Frontal cortex (tissue), 4 donors: ENCODE results near the gene ELOVL3. TPM values are rescaled to one million over a fixed set of nuclear protein-coding genes. Genes with fewer than 3 reads are reported as not detected.
"Not testable (repeated sequence)": the region's sequence is repeated elsewhere in the genome, so short reads cannot be mapped to it uniquely, and the experiment has no call there.

Experiments
- DNase-seq, 2 donors: peaks; one replicate each; pipeline ENCODE4 v3.0.0; 2012; ENCODE audit warnings: low spot score in 2 of 2
- FAIRE-seq: peaks from 2 replicates; lab custom pipeline; 2012; peaks lifted over from hg19 to GRCh38; lab: Jason Lieb, UNC
- total RNA-seq: library from RNA; depleted of rRNA; stranded (reverse); fragments of >200 nt; gene quantifications from one replicate; pipeline ENCODE4 v1.2.3, GENCODE V29; 2014
- donor health status: control.
- donor health status: control.
- donor health status: control.

Gene ELOVL3, protein sequence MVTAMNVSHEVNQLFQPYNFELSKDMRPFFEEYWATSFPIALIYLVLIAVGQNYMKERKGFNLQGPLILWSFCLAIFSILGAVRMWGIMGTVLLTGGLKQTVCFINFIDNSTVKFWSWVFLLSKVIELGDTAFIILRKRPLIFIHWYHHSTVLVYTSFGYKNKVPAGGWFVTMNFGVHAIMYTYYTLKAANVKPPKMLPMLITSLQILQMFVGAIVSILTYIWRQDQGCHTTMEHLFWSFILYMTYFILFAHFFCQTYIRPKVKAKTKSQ
- not detected for total RNA-seq

DNA sequence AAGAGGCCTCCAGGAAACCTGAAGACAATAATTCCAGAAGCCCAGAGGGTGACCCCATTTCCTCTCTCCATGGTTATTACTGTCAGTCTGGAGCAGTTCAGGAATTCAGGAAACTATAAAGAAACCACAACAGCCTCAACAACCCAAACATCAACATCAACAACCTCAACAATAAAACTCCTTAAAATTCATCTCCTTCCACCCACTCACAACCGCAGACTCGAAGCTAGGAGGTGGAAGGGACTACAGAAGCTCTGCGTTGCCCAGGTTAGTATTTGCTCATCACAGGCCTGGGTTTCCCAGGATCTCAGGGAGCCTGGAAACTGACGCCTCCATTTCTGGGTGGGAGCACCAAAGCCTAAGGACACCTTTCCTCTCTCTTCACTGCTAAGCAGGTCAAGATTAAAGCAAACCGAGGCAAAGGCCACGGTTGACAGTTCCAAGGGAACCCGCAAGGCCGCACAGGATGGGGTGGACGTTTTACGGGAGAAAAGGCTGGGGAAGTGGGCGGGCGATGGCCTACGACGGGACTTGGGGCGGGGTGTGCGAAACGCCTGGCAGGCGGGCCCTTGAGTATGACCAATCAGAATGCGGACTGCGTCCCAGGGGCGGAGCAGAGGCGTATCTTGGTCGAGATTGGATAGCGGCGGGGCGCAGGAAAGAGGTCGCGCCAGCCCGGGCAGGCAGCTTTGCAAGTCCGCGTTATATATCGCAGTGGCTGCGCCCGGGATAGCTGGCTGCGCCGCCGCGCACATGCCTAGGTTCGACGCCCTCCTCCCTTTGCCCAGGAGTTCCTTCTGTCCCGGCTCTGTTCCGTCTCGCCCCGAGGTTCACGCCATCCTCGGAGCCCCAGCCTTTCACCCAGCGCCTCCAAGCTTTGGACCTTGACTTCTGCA lies at the start of gene ELOVL3:
Gene ELOVL3, plus strand, starts transcription at position 654 of the 896 bp plus-strand sequence. CDS start 250 bp downstream, outside the sequence.
- no peak for FAIRE-seq
- peak; percentile 88 to 96 for DNase-seq

DNA sequence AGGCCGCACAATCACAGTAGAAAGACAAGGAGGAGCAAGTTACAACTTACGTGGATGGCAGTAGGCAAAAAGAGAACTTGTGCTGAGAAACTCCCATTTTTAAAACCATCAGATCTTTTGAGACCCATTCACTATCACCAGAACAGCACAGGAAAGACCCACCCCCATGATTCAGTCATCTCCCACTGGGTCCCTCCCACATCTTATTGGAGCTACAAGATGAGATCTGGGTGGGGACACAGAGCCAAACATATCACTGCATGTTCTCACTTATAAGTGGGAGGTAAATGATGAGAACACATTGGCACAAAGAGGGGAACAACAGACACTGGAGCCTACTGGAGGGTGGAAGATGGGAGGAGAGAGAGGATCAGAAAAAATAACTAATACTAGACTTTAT lies 41.5 kb upstream of the ELOVL3 start:
- no peak for DNase-seq
- FAIRE-seq = no peak

DNA sequence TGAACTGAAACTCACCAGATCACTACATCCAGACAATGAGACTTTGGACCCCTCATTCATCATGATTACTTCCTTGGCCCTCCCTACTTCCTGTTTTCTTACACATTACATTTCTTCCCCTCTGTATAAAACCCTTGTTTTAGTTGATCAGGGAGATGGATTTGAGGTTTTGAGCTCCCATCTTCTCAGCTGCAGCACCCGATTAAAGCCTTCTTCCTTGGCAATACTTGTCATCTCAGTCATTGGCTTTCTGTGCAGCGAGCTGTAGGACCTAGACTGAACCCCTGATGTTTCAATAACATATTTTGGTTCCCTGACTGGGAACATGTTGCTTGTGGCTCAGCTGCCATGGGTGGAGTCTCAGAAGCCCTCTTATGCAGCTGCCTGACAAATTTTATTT lies 40.8 kb upstream of the ELOVL3 start:
- DNase-seq (no peak), FAIRE-seq (no peak)

DNA sequence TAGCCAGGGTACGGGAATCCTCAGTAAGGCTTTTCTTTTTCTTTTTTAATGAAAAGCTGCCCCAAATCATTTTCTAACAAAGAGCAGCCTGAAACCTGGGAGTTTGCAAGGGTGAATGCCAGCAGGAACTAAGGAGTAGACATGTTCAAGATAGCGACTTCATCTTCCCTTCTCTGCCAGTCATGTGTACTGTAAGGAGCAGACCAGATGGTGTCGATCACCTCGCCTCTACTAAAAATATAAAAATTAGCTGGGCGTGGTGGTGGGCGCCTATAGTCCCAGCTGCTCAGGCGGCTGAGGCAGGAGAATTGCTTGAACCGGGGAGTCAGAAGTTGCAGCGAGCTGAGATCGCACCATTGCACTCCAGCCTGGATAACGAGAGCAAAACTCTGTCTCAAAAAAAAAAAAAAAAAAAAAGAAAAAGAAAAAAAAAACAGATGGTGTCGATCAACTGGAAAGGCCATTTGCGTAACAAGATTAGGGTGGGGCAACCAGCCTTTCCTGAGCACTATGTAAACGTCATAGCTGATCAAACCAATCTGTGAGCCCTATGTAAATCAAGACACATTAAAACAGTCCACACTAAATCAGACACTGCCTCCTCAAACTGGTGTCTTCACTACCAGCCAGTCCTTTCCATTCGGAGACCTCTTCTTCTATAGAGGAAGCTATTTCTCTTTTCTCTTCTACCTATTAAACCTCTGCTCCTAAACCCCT lies 40.1 kb upstream of the ELOVL3 start:
- no peak for DNase-seq
- FAIRE-seq = no peak

DNA sequence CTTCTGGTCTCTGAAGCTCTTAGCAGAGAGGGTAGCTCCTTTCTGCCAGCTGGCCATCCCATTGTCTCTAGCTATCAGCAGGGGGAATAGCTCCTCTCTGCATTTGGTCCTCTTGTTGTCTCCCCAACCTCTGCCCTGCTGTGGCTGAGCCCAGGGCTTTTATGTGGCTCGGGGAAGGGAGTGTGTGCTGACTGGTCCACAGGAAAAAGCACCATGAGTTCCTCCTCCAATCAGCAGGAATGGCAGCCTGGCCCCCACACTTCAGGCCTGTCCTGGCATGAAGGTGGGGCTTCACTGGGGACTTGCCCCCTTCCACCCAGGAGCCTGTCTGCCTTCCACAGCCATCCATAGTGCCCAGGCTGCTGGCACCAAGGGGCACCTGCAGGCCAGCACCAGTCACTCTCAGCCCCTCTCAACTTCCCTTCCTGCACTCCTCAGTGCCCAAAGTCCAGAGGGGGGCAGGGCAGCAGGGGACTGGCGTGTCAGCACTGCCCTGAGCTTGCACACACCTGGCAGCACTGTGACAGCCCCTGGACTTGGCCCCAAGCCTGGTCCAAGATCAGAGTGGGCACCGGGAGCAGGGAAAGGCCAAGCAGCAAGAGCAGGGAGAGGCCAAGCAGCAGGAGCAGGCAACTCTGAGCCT lies 37.7 kb upstream of the ELOVL3 start:
- FAIRE-seq = no peak
- DNase-seq = no peak

DNA sequence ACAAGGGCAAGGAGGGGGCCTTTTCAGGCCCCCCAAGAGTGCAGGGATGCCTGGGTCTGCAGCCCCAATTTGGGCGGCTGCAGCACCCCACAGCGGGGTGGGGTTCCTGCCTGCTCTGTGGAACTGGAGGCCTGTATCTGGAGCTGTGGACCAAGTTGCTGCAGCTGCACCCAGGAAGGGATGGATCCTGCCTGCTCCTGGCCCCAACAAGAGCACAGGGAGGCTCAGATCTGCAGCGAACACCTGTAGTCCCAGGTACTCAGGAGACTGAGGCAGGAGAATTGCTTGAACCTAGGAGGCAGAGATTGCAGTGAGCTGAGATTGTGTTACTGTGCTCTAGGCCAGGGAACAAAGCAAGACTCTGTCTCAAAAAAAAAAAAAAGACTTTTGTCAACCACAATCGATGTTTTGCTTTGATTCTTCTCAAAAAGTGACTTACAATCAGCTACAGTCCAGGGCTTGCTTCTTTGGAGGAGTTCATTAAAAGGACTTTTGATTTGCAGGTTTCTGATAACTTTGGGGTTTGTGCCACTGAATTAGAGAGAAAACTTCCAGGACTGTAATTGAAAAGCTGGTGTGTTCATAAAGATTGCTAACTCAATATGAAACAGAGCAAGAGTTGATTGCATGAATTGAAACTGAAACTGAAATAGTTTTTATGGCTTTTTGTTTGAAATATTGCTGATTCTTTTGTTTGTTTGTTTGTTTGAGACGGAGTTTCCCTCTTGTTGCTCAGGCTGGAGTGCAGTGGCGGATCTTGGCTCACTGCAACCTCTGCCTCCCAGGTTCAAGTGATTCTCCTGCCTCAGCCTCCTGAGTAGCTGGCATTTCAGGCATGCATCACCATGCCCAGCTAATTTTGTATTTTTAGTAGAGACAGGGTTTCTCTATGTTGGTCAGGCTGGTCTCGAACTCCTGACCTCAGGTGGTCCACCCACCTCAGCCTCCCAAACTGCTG lies 36.9 kb upstream of the ELOVL3 start:
- FAIRE-seq, DNase-seq: not testable (repeated sequence)

DNA sequence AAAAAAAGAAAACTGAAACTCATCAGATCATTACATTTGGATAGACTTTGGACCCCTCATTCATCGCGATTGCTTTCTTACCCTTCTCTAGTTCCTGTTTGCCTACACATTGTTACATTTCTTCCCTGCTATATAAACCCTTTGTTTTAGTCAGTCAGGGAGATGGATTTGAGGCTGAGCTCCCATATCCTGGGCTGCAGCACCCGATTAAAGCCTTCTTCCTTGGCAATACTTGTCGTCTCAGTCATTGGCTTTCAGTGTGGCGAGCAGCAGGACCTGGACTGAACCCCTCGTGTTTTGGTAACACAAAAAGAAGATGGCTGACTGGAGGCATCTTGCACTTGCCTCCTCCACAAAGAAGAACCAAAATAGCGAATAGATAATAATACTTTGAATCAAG lies 34.1 kb upstream of the ELOVL3 start:
- DNase-seq = no peak
- FAIRE-seq = no peak

DNA sequence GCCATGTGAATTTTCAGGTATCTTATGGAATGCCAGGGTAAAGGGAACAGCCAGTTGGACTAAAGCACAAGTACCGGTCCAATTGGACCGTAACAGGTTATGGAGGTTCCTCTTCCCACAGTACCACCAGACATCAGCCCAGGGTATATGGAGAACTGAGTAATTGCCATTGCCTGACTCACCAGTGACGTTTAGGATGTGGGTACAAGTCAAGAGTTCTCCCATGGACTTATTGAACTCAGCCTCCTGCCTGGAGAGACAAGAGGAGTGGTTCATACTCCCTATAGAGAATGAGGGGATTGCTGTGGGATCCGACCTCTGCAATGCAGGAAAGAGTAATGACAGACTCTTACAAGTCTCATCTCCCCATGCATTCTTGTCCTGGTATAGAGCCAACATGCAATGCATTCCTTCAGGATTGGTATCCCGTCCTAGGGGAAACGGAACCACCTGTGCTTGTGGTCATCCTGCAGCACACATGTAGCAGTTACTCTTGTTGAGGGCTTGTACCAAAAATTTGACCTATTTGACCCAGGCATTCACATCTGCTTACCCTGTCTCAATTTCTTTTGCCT lies 30.7 kb upstream of the ELOVL3 start:
- DNase-seq (no peak), FAIRE-seq (no peak)

DNA sequence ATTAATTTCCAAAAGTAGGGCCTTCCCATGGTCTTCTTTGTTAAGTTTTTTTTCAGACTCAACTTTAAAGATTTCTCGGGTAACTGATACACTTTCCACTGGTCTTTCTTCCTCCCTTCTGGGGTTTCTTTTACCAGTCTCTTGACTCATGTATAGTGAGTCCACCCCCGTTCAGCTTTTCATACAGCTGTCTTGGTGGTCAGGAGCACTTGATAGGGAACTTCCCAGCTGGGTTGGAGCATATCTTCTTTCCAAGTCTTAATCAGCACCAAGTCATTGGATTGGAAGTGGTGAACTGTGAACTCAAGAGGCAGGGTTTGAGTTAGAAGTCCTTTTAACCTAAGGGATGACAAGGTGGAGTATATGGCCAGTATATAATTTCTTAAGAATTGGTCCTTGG lies 29.2 kb upstream of the ELOVL3 start:
- DNase-seq = no peak
- FAIRE-seq = no peak

DNA sequence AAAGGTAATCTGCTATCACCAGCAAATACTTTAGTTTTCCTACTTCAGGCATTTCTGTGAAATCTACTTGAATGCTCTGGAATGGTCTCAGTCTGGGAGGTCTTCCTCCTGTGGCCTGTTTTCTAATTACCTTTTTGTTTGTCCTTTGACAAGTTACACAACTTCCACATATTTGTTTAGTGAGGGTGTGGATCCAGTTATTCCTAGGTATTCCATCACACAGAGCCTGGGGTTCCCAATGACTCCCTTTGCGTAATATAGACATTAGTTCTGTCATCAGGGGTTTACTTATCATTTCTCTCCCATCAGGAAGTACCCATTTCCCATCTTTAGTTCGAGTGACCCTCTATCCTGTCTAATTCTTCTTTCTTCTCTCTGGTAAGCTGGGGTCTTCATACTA lies 28.1 kb upstream of the ELOVL3 start:
- DNase-seq (no peak), FAIRE-seq (no peak)

DNA sequence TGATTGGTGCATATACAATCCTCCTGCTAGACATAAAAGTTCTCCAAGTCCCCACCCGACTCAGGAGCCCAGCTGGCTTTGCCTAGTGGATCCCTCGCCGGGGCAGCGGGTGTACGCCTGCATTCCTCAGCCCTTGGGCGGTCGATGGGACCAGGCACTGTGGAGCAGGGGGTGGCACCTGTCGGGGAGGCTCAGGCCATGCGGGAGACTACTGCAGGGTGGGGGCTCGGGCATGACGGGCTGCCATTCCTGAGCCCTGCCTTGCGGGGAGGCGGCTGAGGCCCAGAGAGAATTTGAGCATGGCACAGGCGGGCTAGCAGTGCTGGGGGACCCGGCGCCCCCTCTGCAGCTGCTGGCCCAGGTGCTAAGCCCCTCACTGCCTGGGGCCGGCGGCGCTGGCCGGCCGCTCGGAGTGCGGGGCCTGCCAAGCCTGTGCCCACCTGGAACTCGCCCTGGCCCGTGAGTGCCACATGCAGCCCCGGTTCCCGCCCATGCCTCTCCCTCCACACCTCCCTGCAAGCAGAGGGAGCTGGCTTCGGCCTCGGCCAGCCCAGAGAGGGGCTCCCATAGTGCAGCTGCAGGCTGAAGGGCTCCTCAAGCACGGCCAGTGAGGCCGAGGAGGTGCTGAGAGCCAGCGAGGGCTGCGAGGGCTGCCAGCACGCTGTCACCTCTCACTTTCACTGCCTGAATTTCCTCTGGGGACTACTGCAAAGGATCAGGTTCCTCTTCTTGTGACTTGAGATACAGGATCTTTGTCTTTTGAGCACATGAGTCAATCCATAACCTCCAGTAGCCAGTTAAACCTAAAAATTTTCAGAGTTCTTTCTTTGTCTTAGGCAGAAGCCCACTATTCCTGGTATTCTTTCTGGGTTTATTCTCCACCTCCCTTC lies 25.1 kb upstream of the ELOVL3 start:
- no peak for DNase-seq
- no peak for FAIRE-seq

DNA sequence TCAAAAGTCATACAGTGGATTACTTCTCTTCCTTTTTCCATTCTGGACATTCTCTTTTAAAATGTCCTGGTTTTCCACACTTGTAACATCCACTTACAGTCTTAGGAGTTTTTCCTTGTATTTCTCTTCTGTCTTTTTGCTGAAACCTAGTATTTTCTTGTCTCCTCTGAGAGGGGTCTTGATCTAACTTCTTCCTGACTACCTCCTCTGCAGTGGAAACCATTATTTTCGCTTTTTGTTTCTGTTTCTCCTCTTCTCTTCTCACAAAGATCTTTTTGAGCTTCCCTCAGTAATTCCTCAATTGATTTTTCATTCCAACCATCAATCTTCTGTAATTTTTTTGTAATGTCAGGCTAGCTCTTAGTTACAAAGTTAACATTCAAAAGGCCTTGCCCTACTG lies 23.7 kb upstream of the ELOVL3 start:
- DNase-seq (no peak), FAIRE-seq (no peak)

DNA sequence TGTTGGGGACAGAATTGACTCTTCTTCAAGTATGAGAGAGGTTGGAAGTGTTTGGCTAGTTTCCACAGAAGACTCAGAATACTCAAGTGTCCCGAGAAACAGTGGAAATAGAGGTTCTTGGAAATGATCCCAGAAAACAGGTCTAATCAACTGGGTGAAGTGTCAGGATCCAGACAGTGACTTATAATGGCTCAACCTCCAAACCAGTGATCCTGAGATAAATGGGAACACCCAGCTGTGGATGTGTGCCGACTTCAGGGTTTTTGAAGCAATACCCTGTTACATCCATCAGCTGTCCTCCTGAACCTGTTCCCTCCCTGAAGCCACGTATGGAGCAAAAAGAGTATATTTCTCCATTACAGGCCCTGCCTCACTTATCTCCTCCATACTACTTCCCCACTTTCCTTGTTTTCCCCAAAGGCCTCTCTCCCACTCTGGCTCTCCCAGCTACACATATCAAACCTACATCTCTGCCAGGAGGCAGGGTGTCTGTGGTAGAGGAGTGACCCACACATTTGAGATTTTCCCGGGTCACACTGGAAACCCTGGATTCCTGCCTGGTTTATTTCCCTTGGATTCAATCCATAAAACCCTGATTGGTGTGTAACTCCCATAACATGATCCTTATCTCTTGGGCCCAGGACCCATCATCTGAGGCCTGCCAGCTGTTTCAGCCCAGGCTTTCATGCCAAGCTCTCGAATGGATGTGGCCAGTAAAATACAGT lies 17.6 kb upstream of the ELOVL3 start:
- FAIRE-seq = no peak
- DNase-seq = no peak

DNA sequence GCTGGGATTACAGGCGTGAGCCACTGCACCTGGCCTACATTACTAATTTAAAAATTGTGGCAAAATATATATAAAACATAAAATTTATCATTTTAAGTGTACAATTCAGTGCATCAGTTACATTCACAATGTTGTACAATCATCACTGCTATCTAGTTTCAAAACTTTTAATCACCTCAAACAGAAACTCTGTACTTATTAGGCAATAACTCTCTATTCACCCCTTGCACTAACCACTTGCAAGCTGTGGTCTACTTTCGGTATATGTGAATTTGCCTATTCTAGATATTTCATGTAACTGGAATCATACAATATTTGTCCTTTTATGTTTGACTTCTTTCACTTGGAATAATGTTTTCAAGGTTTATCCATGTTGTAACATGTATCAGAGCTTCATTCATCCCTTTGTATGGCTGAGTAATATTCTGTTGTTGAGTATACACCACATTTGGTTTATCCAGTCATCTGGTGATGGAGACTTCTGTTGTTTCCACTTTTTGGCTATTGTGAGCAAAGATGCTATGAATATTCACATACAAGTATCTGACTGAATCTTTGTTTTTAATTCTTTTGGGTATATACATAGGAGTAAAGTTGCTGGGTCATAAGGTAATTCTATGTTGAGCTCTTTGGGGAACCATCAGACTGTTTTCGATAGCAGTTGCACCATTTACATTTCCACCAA lies 14.3 kb upstream of the ELOVL3 start:
- FAIRE-seq (no peak), DNase-seq (no peak)

DNA sequence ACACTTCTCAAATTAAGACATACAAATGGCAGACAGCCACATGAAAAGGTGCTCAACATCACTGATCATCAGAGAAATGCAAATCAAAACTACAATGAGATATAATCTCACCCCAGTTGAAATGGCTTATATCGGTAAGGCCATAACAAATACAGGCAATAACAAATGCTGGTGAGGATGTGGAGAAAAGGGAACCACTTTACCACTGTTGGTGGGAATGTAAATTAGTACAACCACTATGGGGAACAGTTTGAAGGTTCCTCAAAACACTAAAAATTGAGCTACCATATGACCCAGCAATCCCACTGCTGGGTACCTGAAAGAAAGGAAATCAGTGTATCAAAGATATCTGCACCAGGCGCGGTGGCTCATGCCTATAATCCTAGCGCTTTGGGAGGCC lies 12.5 kb upstream of the ELOVL3 start:
- not testable (repeated sequence) for DNase-seq, FAIRE-seq

DNA sequence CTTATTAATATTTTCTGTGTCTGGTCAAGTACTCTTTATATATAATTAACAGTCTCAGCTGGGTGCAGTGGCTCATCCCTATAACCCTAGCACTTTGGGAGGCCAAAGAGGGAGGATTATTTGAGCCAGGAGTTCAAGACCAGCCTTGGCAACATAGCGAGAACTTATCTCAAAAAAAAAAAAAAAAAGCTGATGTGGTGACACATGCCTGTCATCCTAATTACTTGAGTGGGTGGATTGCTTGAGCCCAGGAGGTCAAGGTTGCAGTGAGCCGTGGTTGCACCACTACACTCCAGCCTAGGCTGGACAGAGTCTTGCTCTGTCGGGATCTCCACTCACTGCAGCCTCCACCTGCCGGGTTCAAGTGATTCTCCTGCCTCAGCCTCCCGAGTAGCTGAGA lies 6.7 kb upstream of the ELOVL3 start:
- DNase-seq (no peak), FAIRE-seq (no peak)

DNA sequence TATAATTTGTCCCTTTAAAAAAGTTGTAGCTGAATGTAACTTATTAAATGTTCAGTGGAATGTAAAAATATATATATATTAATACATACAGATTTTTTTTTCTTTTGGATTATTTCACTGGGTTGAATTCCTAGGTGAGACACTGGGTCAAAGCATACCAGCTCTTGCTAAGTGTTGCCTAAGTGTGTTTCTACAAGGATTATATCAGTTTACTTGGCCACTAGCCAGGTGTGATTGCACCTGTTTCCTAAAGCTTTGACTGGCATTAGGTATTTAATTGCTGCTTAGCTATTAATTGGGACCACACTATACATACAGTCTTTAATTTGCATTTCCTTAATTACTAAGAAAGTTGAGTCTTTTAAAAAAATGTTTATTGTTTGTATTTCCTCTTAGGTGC lies 5.5 kb upstream of the ELOVL3 start:
- no peak for DNase-seq
- no peak for FAIRE-seq
